Activated T-cell treated with anti-CD3 and anti-CD28 coated beads for 24 hours (primary cell): ENCODE results near the gene TGM2.
"Not testable (repeated sequence)": the region's sequence is repeated elsewhere in the genome, so short reads cannot be mapped to it uniquely, and the experiment has no call there.

Source experiments
- DNase-seq: peaks from one replicate; pipeline ENCODE4 v3.0.0-alpha.2; 2020; ENCODE audit warnings: low read depth

The TGM2 gene

GRCh38 chr20:38113401-38114325 is 51.4 kb downstream of the TGM2 start:
- no peak for DNase-seq

- DNase-seq: no peak
These were observed 52.2 kb downstream of the TGM2 start for GRCh38 chr20:38112930-38113294.

- no peak for DNase-seq
These were observed 52.7 kb downstream of the TGM2 start for GRCh38 chr20:38112261-38112929.

GRCh38 chr20:38111366-38112232 is 53.5 kb downstream of the TGM2 start:
- no peak for DNase-seq

GRCh38 chr20:38110525-38111178 is 54.4 kb downstream of the TGM2 start:
- no peak for DNase-seq

GRCh38 chr20:38109591-38110524 is 55.2 kb downstream of the TGM2 start:
- no peak for DNase-seq

GRCh38 chr20:38108986-38109541 is 56.0 kb downstream of the TGM2 start:
- no peak for DNase-seq

- DNase-seq: no peak
These were observed 56.6 kb downstream of the TGM2 start for GRCh38 chr20:38108438-38108985.

GRCh38 chr20:38107916-38108315 is 57.2 kb downstream of the TGM2 start:
- DNase-seq: not testable (repeated sequence)

GRCh38 chr20:38107386-38107785 is 57.7 kb downstream of the TGM2 start:
- not testable (repeated sequence) for DNase-seq

- no peak for DNase-seq
These were observed 58.6 kb downstream of the TGM2 start for GRCh38 chr20:38106461-38106860.

- DNase-seq: no peak
These were observed 60.8 kb downstream of the TGM2 start for GRCh38 chr20:38104285-38104684.

- not testable (repeated sequence) for DNase-seq
These were observed 62.9 kb downstream of the TGM2 start for GRCh38 chr20:38102206-38102605.

- no peak for DNase-seq
These were observed 66.1 kb downstream of the TGM2 start for GRCh38 chr20:38098952-38099351.

- no peak for DNase-seq
These were observed 69.9 kb downstream of the TGM2 start for GRCh38 chr20:38095017-38095686.

GRCh38 chr20:38094373-38094891 is 70.6 kb downstream of the TGM2 start:
- DNase-seq: no peak

GRCh38 chr20:38093641-38094077 is 71.4 kb downstream of the TGM2 start:
- no peak for DNase-seq

GRCh38 chr20:38092915-38093314 is 72.2 kb downstream of the TGM2 start:
- no peak for DNase-seq

GRCh38 chr20:38092260-38092857 is 72.7 kb downstream of the TGM2 start:
- DNase-seq: no peak
